DMS 273 (cell line): ENCODE results near the gene SLC25A30.
"Not testable (repeated sequence)": the region's sequence is repeated elsewhere in the genome, so short reads cannot be mapped to it uniquely, and the experiment has no call there.

Experiments
- DNase-seq: peaks from one replicate; lab custom pipeline; 2025; ENCODE audit not compliant: unreplicated experiment; lab: John Stamatoyannopoulos, UW

SLC25A30 gene

DNA sequence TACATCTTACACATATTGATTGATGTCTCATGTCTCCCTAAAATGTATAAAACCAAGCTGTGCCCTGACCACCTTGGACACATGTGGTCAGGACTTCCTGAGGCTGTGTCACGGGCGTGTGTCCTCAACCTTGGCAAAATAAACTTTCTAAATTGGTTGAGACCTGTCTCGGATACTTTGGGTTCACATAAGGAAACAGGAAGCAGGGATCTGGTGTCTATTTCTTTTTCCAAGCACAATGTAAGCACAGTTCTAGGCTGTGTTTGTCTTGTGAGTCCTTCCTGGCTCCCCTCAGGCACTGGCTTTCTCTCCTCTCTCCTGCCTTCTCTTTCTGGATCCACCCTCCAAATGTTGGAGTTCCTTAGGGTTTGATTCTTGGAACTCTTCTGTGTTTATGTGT lies 49.6 kb downstream of the SLC25A30 start:
- DNase-seq, result no peak

DNA sequence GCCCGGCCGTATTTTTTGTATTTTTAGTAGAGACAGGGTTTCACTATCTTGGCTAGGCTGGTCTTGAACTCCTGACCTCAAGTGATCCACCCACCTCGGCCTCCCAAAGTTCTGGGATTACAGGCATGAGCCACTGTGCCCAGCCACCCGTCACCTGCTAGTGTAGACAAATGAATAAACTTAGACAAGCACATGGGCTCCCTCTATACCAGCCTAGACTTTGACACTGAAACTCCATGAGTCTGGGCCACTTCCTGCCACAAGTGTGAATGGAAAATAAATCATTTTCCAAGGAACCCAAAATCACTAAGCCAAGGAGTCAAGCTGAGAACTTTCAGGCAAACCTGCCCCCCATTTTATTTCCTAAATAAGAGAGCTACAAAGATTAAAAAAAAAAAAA lies 50.2 kb downstream of the SLC25A30 start:
- DNase-seq, result no peak

DNA sequence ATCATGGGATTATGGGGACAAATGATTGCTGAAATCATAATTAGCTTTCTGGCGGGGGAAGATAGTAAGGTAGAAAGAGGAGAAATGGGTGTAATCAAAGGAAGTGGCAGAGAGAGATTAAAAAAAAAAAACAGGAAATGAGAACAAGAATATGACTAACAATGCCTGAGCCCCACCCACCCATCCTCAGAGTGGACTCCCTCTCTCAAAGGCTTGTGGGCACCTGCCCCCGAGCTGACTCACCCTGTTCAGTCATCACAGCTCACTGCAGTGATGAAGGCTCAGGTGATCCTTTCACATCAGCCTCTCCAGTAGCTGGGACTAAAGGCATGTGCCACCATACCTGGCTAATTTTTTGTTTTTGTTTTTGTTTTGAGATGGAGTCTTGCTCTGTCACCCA lies 50.8 kb downstream of the SLC25A30 start:
- no peak for DNase-seq

DNA sequence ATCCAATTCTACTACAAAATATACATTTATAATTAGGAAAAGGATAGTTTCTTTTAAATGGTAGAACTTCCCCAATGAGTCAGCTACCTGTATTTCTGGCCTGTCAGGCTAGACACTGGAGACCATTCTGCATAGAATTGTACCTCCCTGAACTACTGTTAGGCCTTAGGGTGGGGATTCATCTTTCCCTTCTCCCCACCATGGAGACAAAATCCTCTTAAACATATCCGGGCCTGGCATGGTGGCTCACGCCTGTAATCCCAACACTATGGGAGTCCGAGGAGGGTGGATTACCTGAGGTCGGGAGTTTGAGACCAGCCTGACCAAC lies 52.7 kb downstream of the SLC25A30 start:
- DNase-seq, result no peak

DNA sequence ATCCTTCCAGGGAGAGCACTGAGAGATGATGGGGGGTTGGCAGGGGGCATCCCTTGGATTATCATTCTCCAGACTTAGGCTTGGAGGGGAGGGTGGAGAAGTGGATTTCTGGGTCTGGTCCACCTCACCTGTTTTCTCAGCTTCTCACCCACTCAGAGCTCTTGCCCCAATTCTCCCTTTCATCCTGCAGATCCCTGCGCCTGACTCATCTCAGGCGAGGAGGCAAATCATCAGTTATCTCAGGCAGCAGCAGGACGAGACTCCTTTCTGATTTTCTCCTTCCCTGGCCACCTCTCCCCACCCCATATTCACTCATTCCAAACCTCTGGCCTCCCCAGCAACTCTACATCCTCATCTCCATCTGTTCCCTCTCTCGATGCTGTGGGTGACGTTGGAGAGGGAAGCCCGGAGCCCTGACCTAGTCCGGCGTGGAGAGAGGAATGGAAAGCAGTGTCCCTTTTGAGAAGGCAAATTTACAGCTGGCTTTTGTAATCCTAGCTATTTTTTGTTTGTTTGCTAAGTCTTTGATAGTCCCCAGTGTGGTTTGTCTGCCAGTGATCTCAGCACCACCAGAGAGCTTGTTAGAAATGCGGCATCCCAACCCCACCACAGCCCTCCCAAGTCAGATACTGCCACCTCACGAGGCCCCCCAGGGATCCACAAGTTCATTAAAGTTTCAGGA lies 53.2 kb downstream of the SLC25A30 start:
- DNase-seq, result no peak

DNA sequence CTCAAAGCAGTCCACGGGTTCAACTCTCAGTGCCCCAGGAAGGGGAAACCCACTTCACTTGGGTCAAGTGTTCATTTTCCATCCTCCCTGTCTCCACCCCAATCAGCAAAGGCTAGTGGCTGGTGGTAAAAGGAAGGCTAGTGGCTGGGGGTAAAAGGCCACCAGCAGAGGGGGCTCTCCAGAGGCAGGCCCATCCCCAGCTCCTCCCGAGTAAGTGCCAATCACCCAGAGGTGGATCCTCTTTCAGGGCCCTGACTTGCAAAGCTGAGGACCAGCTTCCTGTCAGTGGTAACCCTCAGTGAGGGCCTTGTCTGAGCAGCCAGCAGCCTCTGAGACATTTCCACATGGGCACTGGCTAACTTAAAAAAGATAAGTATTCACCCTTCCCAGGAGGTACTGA lies 55.2 kb downstream of the SLC25A30 start:
- no peak for DNase-seq

DNA sequence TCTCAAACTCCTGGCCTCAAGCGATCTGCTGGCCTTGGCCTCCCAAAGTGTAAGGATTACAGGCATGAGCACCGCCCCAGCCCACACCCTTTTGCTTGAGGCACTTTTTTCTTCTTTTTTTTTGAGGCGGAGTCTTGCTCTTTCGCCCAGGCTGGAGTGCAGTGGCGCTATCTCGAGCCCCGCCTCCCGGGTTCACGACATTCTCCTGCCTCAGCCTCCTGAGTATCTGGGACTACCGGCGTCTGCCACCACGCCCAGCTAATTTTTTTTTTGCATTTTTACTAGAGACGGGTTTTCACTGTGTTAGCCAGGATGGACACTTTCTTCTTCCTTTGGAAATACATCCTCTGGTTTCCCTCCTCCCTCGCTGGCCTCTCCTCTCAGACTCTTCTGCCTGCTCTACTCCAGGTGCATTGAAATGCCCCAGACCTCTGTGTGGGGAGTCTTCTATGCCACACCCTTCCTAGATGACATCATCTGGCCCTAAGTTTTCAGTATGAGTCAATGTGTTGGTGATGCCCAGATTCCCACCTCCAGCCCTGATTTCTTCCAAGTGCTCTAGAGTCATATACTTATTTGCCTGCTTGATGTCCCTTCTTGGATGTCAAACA lies 56.5 kb downstream of the SLC25A30 start:
- DNase-seq, result no peak

DNA sequence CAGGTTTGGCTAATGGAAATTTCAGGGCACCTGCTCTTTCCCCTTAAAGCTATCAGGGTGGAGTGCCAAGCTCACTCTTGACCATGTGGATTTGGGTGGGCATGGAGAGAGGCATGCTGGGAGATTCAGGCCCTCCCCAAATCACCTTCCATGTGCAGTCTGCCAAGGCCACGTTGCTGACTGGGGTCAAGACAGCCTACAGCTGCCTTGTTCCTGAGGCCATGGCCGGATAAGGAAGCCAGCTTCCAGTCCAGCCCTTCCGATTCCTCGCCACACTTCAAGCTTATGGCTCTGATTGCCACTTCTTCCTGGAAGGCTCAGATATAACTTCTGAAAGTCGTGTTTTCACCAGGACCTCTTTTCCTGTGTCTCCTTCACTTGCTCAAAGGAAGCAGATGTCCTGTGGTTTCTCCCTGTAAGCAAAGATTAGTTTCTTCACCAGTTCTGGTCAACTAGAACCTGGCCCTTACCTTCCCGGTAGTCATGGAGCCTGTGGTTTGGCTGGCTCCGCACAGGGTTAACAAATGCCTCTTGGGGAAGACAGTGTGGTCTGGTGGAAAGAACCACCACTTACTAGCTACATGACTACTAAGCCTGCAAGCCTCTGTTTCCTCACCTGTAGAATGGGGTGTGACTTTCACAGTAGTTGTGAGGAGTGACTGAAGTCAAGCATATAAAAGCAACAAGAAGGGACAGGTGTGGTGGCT lies 61.1 kb downstream of the SLC25A30 start:
- no peak for DNase-seq

DNA sequence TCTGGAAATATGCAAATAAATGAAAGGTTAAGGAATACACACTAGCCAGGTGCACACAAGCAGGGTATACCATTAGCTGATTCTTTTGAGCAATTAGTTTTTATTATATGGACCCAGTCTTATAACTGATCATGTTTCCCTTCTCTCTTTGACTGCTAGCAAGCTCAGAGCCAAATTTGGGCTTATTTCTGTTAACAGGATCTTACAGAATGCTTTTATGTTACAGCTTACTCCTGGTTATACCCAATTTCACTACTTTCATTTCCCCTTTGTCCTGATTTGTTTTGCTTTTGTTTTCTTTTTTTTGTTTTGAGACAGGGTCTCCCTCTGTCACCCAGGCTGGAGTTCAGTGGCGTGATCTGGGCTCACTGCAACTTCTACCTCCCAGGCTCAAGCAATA lies 64.3 kb downstream of the SLC25A30 start:
- DNase-seq, result no peak

DNA sequence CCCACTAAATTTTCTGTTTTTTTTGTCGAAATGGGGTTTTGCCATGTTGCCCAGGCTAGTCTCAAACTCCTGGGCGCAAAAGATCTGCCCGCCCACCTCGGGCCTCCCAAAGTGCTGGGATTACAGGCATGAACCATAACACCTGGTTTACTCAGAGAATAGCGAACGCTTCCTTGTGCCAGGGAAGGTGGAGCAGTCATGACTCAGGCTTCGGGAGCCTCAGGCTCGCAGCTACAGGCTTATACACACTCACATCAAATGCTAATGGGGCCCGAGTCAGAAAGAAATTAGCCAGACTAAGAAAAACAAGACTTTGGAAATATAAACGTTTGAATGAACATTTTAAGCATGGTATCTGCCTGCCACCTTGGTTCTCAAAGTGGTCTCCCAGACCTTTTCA lies 66.1 kb downstream of the SLC25A30 start:
- DNase-seq, result no peak

DNA sequence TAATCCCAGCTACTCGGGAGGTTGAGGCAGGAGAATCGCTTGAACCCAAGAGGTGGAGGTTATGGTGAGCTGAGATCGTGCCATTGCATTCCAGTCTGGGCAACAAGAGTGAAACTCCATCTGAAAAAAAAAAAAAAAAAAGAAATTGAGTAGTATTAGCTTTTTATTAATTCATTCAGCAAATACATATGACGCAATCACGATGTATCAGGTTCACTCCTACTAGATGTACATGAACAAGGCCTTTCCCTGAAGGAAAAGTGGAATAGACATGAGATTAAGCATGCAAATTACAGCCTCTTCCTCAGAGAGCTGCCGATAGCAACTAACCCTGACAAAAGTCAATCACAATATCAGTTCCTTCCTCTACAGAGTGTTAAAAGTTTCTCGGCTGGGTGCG lies 68.0 kb downstream of the SLC25A30 start:
- DNase-seq, result no peak

DNA sequence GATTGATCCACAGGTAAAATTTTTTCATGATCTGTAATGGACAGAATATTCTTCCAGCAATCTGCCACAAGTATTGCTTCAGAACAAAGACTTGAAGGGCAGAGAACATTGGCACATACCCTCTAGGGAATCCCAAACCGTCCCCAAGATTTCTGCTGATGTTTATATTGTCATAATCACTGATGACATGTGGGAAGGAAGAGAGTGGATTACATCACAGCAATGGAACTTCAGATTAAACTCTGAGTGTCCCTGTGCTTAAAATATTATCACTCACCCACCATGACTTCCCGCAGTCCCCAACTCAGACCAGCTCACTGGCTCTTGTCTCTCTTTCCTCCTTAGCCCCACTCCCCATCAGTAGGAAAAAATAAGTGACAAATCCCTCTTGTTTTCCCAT lies 68.7 kb downstream of the SLC25A30 start:
- DNase-seq, result no peak

DNA sequence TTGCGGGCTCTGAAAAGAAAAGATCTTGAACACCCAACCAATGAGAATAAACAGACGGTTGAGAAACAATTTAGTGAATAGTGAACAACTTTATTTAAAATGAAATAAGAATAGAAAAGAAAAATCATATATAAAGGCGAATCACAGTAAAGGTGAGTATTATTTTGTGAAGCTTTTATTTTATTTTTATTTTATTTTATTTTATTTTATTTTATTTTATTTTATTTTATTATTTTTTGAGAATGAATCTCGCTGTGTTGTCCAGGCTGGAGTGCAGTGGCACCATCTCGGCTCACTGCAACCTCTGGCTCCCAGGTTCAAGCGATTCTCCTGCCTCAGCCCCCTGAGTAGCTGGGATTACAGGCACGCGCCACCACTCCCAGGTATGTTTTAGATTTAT lies 74.1 kb downstream of the SLC25A30 start:
- not testable (repeated sequence) for DNase-seq
